Endothelial cell of umbilical vein (primary cell): ENCODE data around the gene ZNF850. TPM values are rescaled to one million over a fixed set of nuclear protein-coding genes. Genes with fewer than 3 reads are reported as not detected.

Experiments
- BruUV-seq: library from RNA; stranded (reverse); fragments of 400-500 nt; replicated peaks from 2 replicates; lab custom pipeline; 2021; lab: Mats Ljungman, UMichigan
- CTCF ChIA-PET: fragments of 300-600, 350-600 bp; sonication (Branson Sonifier 250); formaldehyde crosslinking; loops from one replicate; lab custom pipeline; 2021; ENCODE audit warnings: antibody characterized with exemption, inconsistent platforms; lab: Charles Lee
- POLR2A ChIA-PET: fragments of 300-600, 350-600 bp; sonication (Branson Sonifier 250); formaldehyde crosslinking; loops from one replicate; lab custom pipeline; 2021; ENCODE audit warnings: antibody characterized with exemption, inconsistent platforms; lab: Charles Lee
- DNase-seq: peaks from one replicate; pipeline ENCODE4 v3.0.0-alpha.2; 2011; ENCODE audit warnings: low read depth, low spot score
- FAIRE-seq: peaks from 2 replicates; lab custom pipeline; 2011; peaks lifted over from hg19 to GRCh38; lab: Jason Lieb, UNC
- H2AFZ ChIP-seq: 2 replicates; pipeline ENCODE4 v1.6.0; 2012; ENCODE audit warnings: low read depth, low read length, control low read depth, inconsistent platforms
- H3K27ac ChIP-seq: 2 replicates; pipeline ENCODE4 v1.5.1; 2011; ENCODE audit warnings: low read depth, mild to moderate bottlenecking, control low read depth, low read length, moderate library complexity; ENCODE audit not compliant: insufficient read depth
- H3K27me3 ChIP-seq, 2 experiments: 2 replicates each; pipeline versions ENCODE4 v1.6.0 to v1.6.1; 2011; ENCODE audit warnings: low read length in 2 of 2, mixed read lengths in 1 of 2; ENCODE audit not compliant: control insufficient read depth in 2 of 2, insufficient read depth in 2 of 2
- H3K36me3 ChIP-seq, 2 experiments: 2 replicates in 1 of 2; 3 replicates in 1 of 2; pipeline ENCODE4 v1.5.1; 2011; ENCODE audit warnings: low read length in 2 of 2, mild to moderate bottlenecking in 1 of 2, moderate library complexity in 1 of 2; ENCODE audit not compliant: control insufficient read depth in 2 of 2, insufficient read depth in 2 of 2; ENCODE audit errors: extremely low read depth in 1 of 2
- H3K4me1 ChIP-seq: 3 replicates; pipeline ENCODE4 v1.5.1; 2011; ENCODE audit warnings: mild to moderate bottlenecking, low read length; ENCODE audit not compliant: control insufficient read depth, insufficient read depth; ENCODE audit errors: extremely low read depth
- H3K4me2 ChIP-seq: 2 replicates; pipeline ENCODE4 v1.6.1; 2011; ENCODE audit warnings: low read length, control low read depth, mixed read lengths; ENCODE audit not compliant: insufficient read depth
- H3K4me3 ChIP-seq, 3 experiments: fragments of 200-600 bp in 1 of 3; sonication (generic), shearing (Covaris generic) in 1 of 3; replicated peaks in 1 of 3; 2 replicates each; pipeline ENCODE4 v1.5.1; 2011 to 2016; ENCODE audit warnings: control low read depth in 3 of 3, low read length in 3 of 3, mild to moderate bottlenecking in 2 of 3, inconsistent platforms in 1 of 3, low read depth in 1 of 3, moderate library complexity in 1 of 3; ENCODE audit not compliant: insufficient read depth in 1 of 3
- H3K79me2 ChIP-seq: 2 replicates; pipeline ENCODE4 v1.6.0; 2012; ENCODE audit warnings: low read length, inconsistent platforms; ENCODE audit not compliant: control insufficient read depth, insufficient read depth
- H3K9ac ChIP-seq: replicated peaks from 2 replicates; pipeline ENCODE3; 2011; ENCODE audit warnings: low read length, control low read depth; ENCODE audit not compliant: insufficient read depth; ENCODE audit errors: extremely low read depth
- H3K9me1 ChIP-seq: replicated peaks from 3 replicates; pipeline ENCODE4 v1.6.0; 2011; ENCODE audit warnings: mild to moderate bottlenecking, low read length; ENCODE audit not compliant: control insufficient read depth, insufficient read depth; ENCODE audit errors: extremely low read depth
- H3K9me3 ChIP-seq: replicated peaks from 2 replicates; pipeline ENCODE4 v1.5.1; 2012; ENCODE audit warnings: low read length, inconsistent platforms; ENCODE audit not compliant: control insufficient read depth, insufficient read depth
- H4K20me1 ChIP-seq: replicated peaks from 2 replicates; pipeline ENCODE3; 2011; ENCODE audit warnings: mild to moderate bottlenecking, low read length; ENCODE audit not compliant: control insufficient read depth, insufficient read depth; ENCODE audit errors: extremely low read depth
- CTCF ChIP-seq, 2 donors: IDR thresholded peaks; 1 replicate in 1 of 2; 2 replicates in 1 of 2; pipeline ENCODE4 v1.5.1; 2011; ENCODE audit warnings: low read length in 2 of 2, mild to moderate bottlenecking in 2 of 2, moderate library complexity in 2 of 2, control low read depth in 1 of 2, inconsistent platforms in 1 of 2, low read depth in 1 of 2; ENCODE audit not compliant: insufficient read depth in 1 of 2; ENCODE audit errors: extremely low read depth in 1 of 2
- EZH2 ChIP-seq: IDR thresholded peaks from 2 replicates; pipeline ENCODE4 v1.6.1; 2012; ENCODE audit warnings: borderline replicate concordance, low read depth, mild to moderate bottlenecking, moderate library complexity, low read length, inconsistent platforms; ENCODE audit not compliant: severe bottlenecking
- FOS ChIP-seq: IDR thresholded peaks from 2 replicates; pipeline ENCODE4 v1.6.1; 2011; ENCODE audit warnings: mild to moderate bottlenecking, low read length, moderate library complexity, borderline replicate concordance; ENCODE audit not compliant: insufficient read depth
- GATA2 ChIP-seq: IDR thresholded peaks from 2 replicates; pipeline ENCODE4 v1.7.0; 2011; ENCODE audit warnings: low read depth, mild to moderate bottlenecking, moderate library complexity, mixed read lengths, low read length; ENCODE audit not compliant: insufficient read length, insufficient read depth
- JUN ChIP-seq: IDR thresholded peaks from 2 replicates; pipeline ENCODE4 v1.6.1; 2011; ENCODE audit warnings: borderline replicate concordance, low read depth; ENCODE audit not compliant: insufficient read length, insufficient read depth
- MAX ChIP-seq: IDR thresholded peaks from 2 replicates; pipeline ENCODE4 v1.6.1; 2011; ENCODE audit not compliant: insufficient read depth, insufficient read length
- MYC ChIP-seq: IDR thresholded peaks from one replicate; pipeline ENCODE4 v1.6.1; 2011; ENCODE audit warnings: mild to moderate bottlenecking, low read depth, low read length
- POLR2A ChIP-seq: IDR thresholded peaks from 2 replicates; pipeline ENCODE4 v1.6.1; 2012; ENCODE audit warnings: low read depth, mild to moderate bottlenecking, control low read depth, low read length
- POLR2AphosphoS5 ChIP-seq: IDR thresholded peaks from 2 replicates; pipeline ENCODE4 v1.6.1; 2012; ENCODE audit warnings: low read depth, mild to moderate bottlenecking, control low read depth, low read length, moderate library complexity; ENCODE audit not compliant: insufficient read depth
- dilution Hi-C: fragments of 300-500 bp; cut with MboI; formaldehyde crosslinking; loops from one replicate; pipeline ENCODE4 v1.15.0; 2019; ENCODE audit warnings: low sequenced_read_pairs; ENCODE audit not compliant: extremely low pct_ligation_motif_present
- intact Hi-C: fragments of 100-400 bp; cut with micrococcal nuclease; formaldehyde crosslinking; loops from one replicate; pipeline ENCODE4 v1.10.0; 2022
- polyA plus RNA-seq, 4 experiments: library from polyadenylated mRNA; depleted of rRNA in 3 of 4; stranded (reverse) in 3 of 4; unstranded in 1 of 4; fragments of >200 nt; gene quantifications; 2 replicates each; pipeline versions ENCODE4 v1.2.1 to v1.2.3, GENCODE V29; 2011 to 2012; ENCODE audit warnings: missing spikeins in 1 of 4
- total RNA-seq: library from RNA; stranded (reverse); gene quantifications from 2 replicates; pipeline ENCODE4 v1.2.3, GENCODE V29; 2021

The ZNF850 gene
- total and polyA plus RNA-seq, 2 donors (not counting 3 experiments of a cell fraction or from before 2014, with no cell fraction given), result 0.98 to 4.5 TPM

GRCh38 chr19:36687214-36688056 lies 85.2 kb downstream of the ZNF850 start, which contains the start of gene ZNF567:
Gene ZNF567, plus strand, starts transcription at chr19:36687612. Its CDS starts 7,256 bp downstream, at chr19:36694868.
- peaks cover 4 to 7% of the 10 kb centered on the region in 2 experiments for H3K36me3 ChIP-seq
- TF ChIP-seq JUN (no peak), MYC (no peak), MAX (no peak), EZH2 (no peak), POLR2AphosphoS5 (peak; percentile 89), CTCF (IDR thresholded peaks at IDR 0.05; ENCODE audit: extremely low read depth in 1 of 2, insufficient read depth in 1 of 2, low read depth in 1 of 2, low read length in 2 of 2) (no peak), GATA2 (no peak), FOS (no peak), POLR2A (peak; percentile 72)
- DNase-seq (peak; percentile 88), FAIRE-seq (peak; percentile 89)
- peaks cover 13% of the 10 kb centered on the region for H3K4me1 ChIP-seq
- H3K9ac ChIP-seq, result peak within 1 kb of the TSS; percentile 7
- H3K4me2 ChIP-seq, result peak within 1 kb of the TSS; percentile 87
- BruUV-seq, result no TSS peak
- peaks cover 9% of the 10 kb centered on the region for H3K79me2 ChIP-seq
- H3K4me3 ChIP-seq, result peak within 1 kb of the TSS; percentile 10 to 80 (median 80)
- ChIA-PET CTCF (no interaction called here), POLR2A (no interaction called here)
- no peaks in the 10 kb centered on the region for H4K20me1 ChIP-seq
- intact Hi-C loops (loop anchor here (1.0 kb wide), 1 partner anchor 21 kb away; the partner anchor contains the start of gene ZNF461), dilution Hi-C loops (no loop called here)
- no peaks in the 10 kb centered on the region for H3K9me3 ChIP-seq
- peak within 1 kb of the TSS; percentile 64 for H2AFZ ChIP-seq
- H3K27me3 ChIP-seq, result no peaks in the 10 kb centered on the region
- peak within 1 kb of the TSS; percentile 0 for H3K27ac ChIP-seq
- no peaks in the 10 kb centered on the region for H3K9me1 ChIP-seq
